ENCODE data around the gene MRTFB.

DNA sequence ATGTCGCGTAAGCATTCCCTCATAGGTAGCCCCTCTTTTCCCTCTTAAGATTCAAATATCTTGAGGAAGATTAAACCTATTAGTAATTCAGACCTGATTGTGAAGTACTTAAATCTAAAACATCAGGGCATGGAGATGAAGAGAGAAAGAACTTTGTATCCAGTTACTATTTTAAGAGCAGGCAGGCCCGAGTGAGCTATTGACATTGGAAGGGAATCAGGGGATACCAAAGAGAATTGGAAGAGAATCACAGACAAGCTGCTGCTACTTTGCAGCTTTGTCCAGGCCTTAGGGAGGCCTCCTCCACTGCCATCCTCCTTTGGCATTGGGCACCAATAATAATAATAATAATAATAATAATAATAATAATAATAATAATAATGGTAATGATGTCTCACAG, 170.5 kb downstream of the MRTFB start:
- TF ChIP-seq, protein P1, sequence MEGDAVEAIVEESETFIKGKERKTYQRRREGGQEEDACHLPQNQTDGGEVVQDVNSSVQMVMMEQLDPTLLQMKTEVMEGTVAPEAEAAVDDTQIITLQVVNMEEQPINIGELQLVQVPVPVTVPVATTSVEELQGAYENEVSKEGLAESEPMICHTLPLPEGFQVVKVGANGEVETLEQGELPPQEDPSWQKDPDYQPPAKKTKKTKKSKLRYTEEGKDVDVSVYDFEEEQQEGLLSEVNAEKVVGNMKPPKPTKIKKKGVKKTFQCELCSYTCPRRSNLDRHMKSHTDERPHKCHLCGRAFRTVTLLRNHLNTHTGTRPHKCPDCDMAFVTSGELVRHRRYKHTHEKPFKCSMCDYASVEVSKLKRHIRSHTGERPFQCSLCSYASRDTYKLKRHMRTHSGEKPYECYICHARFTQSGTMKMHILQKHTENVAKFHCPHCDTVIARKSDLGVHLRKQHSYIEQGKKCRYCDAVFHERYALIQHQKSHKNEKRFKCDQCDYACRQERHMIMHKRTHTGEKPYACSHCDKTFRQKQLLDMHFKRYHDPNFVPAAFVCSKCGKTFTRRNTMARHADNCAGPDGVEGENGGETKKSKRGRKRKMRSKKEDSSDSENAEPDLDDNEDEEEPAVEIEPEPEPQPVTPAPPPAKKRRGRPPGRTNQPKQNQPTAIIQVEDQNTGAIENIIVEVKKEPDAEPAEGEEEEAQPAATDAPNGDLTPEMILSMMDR (IDR thresholded peaks at IDR 0.05), result no peak
- TF ChIP-seq POLR2A (IDR thresholded peaks at IDR 0.05), result no peak
